GM08714 (cell line): ENCODE results near the gene PMCH.
"Not testable (repeated sequence)": the region's sequence is repeated elsewhere in the genome, so short reads cannot be mapped to it uniquely, and the experiment has no call there.

ENCODE experiments used
- H3K4me3 ChIP-seq: fragments of 200-500 bp; sonication (Bioruptor generic); 2 replicates; pipeline ENCODE4 v1.5.1; 2014; ENCODE audit warnings: mild to moderate bottlenecking, low read length, inconsistent platforms
- ZNF274 ChIP-seq: IDR thresholded peaks from 2 replicates; pipeline ENCODE4 v1.6.1; 2012; ENCODE audit warnings: mild to moderate bottlenecking, low read depth, low read length

The PMCH gene

GRCh38 chr12:102172436-102172835, 25.2 kb downstream of the PMCH start:
- TF ChIP-seq ZNF274: no peak
- H3K4me3 ChIP-seq: no peak overlapping the region

DNA sequence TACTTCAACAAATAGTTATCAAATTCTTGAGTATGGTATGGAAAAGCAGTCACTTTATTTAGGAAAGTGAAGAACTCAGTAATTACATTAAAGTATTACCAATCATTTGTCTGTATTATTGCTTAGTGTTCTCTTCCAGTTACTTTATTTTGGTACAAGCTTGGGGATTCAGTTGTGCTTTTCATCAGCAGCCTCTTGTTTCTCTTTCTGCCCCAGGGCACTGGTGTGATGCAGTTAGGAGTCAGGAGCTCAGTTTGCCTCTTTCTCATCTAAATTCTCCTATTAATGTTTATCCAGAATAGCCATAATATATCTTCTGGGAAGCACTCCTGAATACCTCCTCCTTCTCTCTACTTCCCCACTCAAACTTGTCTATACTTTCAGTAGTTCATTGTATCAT, 25.7 kb downstream of the PMCH start:
- no peak for TF ChIP-seq ZNF274
- H3K4me3 ChIP-seq: no peak overlapping the region

- H3K4me3 ChIP-seq: no peak overlapping the region
- no peak for TF ChIP-seq ZNF274
Measured at GRCh38 chr12:102169922-102170621, 27.6 kb downstream of the PMCH start.

DNA sequence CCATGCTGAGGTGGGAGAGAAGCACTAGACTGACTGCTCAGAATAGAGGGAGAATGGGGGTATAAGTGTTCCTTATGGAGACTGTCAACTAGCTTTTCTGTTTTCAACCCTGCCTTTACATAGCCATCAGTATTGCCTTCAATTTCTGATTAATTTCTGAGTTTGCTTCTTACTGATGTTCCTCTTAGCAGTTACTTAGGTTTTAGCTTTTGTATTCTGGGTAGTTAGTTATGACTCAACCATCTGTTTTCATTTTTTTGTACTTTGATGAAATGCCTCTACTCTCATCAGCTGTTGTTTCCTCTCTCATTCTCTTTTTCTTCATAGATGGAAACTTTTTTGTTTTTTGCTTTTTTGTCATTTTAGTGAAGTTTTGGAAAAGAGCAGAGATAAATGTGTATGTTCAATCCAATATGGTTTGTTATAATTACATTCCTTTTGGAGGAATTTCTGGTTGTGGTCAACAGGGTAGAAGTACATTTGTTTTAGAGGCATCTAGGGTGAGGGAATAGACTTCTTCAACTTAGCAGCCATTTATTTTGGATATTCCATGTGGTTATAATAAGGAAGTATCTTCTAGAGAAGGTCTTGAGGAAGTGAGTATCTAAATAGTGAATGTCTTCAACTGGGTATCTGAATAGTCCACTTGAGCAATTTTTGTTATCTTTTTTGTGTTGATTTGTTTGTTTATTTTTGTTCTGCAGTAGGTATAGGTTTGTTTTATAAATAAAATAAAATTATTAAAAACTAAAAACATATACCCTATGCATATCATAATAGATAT, 29.6 kb downstream of the PMCH start:
- no peak for TF ChIP-seq ZNF274
- no peak overlapping the region for H3K4me3 ChIP-seq

DNA sequence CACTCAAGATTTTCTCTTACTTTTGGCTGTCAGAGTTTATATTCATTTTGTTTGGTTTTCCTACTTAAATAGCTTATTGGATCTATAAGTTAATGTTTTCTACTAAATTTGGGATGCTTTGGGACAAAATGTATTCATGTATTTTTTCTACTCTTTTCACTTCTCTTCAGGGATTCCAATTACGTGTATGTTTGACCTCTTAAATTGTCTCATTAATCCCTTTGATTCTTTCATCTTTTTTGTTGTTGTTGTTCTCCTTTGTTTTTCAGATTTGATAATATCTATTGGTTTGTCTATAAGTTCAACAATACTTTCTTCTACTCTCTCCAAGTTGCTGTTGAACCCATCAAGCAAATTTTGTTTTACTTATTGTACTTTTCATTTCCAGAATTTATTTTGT, 34.2 kb downstream of the PMCH start:
- no peak for TF ChIP-seq ZNF274
- no peak overlapping the region for H3K4me3 ChIP-seq

GRCh38 chr12:102155206-102155605, 42.4 kb downstream of the PMCH start:
- not testable (repeated sequence) for H3K4me3 ChIP-seq

GRCh38 chr12:102147062-102147587, 50.5 kb downstream of the PMCH start:
- not testable (repeated sequence) for H3K4me3 ChIP-seq
